Measurements from ENCODE around the gene HMX1.

GRCh38 chr4:8892556-8893226 is 21.1 kb upstream of the HMX1 start:
- TF ChIP-seq POLR2AphosphoS5 (IDR thresholded peaks at IDR 0.05; ENCODE audit: borderline replicate concordance, low read depth, low read length) (no peak), EZH2 (IDR thresholded peaks at IDR 0.05) (no peak)
